ENCODE results near the gene SLC2A4. TPM values are rescaled to one million over a fixed set of nuclear protein-coding genes. Genes with fewer than 3 reads are reported as not detected.

SLC2A4 gene
- polyA plus RNA-seq, 1 donor: 1.1 TPM

GRCh38 chr17:7258731-7259554 lies 22.6 kb upstream of the SLC2A4 start:
- H3K27ac ChIP-seq (ENCODE audit: low read length): peak overlapping the region; percentile 98
- WGBS (ENCODE audit: insufficient coverage, low lambda C conversion rate): no CpG with 5 or more reads among the region's 7 CpGs
- H3K27me3 ChIP-seq (ENCODE audit: control insufficient read depth, insufficient read depth, low read length): peaks cover 26% of the 10 kb centered on the region
- peak; percentile 94 to 98 for DNase-seq
- H3K4me3 ChIP-seq (ENCODE audit: low read length): peak overlapping the region; percentile 99
- peaks cover 45% of the 10 kb centered on the region for H3K36me3 ChIP-seq (ENCODE audit: control insufficient read depth, insufficient read depth, low read length)
- H3K4me1 ChIP-seq (ENCODE audit: control insufficient read depth, insufficient read depth, low read length): peaks cover 45% of the 10 kb centered on the region
- H3K9me3 ChIP-seq (ENCODE audit: control insufficient read depth, low read depth, low read length): no peaks in the 10 kb centered on the region

DNA sequence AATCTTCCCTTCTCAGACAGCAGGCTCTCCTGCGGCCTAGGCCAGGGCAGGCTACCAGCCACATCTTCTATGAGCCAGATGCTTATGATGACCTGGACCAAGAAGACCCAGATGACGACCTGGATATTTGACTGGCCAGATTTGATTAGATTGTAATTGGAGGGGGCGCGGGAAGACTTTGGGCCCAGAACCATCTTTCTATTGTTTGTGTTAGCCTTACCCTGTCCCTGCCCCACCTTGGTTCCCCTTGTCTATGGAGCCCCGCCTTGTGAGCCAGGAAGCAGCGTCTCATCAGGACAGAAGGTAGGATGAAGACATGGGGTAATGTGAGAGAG lies 22.0 kb upstream of the SLC2A4 start:
- Histone ChIP-seq H3K36me3 (ENCODE audit: control insufficient read depth, insufficient read depth, low read length) (peaks cover 41% of the 10 kb centered on the region), H3K27me3 (ENCODE audit: control insufficient read depth, insufficient read depth, low read length) (peaks cover 27% of the 10 kb centered on the region), H3K27ac (ENCODE audit: low read length) (peak overlapping the region; percentile 98), H3K4me3 (ENCODE audit: low read length) (peak overlapping the region; percentile 99), H3K4me1 (ENCODE audit: control insufficient read depth, insufficient read depth, low read length) (peaks cover 45% of the 10 kb centered on the region), H3K9me3 (ENCODE audit: control insufficient read depth, low read depth, low read length) (no peaks in the 10 kb centered on the region)
- DNase-seq: no peak
- no CpG with 5 or more reads among the region's 6 CpGs for WGBS (ENCODE audit: insufficient coverage, low lambda C conversion rate)

DNA sequence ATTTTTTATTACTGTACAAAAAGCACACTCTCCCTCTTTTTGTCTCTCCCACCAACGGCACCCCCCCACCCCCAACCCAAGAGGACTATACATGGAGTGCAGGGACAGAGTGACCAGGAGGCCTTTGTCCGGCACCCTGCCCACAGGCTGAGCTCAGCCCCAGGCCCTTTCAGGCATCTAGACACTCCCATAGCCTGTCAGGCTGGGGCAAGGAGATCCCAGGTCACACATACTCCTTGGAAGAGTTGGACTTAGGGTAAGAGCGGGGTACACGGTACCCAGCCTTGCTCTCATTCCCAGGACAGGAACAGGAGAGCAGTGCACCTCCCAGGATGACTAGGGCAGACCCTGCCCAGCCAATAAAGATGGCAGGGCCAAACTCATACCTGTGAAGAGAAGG lies 21.4 kb upstream of the SLC2A4 start:
- peaks cover 28% of the 10 kb centered on the region for H3K27me3 ChIP-seq (ENCODE audit: control insufficient read depth, insufficient read depth, low read length)
- H3K27ac ChIP-seq (ENCODE audit: low read length): peak overlapping the region; percentile 98
- peaks cover 36% of the 10 kb centered on the region for H3K36me3 ChIP-seq (ENCODE audit: control insufficient read depth, insufficient read depth, low read length)
- WGBS (ENCODE audit: insufficient coverage, low lambda C conversion rate): no CpG with 5 or more reads among the region's 4 CpGs
- H3K4me1 ChIP-seq (ENCODE audit: control insufficient read depth, insufficient read depth, low read length): peaks cover 44% of the 10 kb centered on the region
- H3K9me3 ChIP-seq (ENCODE audit: control insufficient read depth, low read depth, low read length): no peaks in the 10 kb centered on the region
- DNase-seq: peak in 1 of 2 donors; percentile 38
- H3K4me3 ChIP-seq (ENCODE audit: low read length): peak overlapping the region; percentile 99

- Histone ChIP-seq H3K9me3 (ENCODE audit: control insufficient read depth, low read depth, low read length) (no peaks in the 10 kb centered on the region), H3K4me1 (ENCODE audit: control insufficient read depth, insufficient read depth, low read length) (peaks cover 44% of the 10 kb centered on the region), H3K27me3 (ENCODE audit: control insufficient read depth, insufficient read depth, low read length) (peaks cover 28% of the 10 kb centered on the region), H3K36me3 (ENCODE audit: control insufficient read depth, insufficient read depth, low read length) (peaks cover 32% of the 10 kb centered on the region), H3K27ac (ENCODE audit: low read length) (peak overlapping the region; percentile 98), H3K4me3 (ENCODE audit: low read length) (peak overlapping the region; percentile 99)
- peak; percentile 75 to 84 for DNase-seq
- no CpG with 5 or more reads among the region's 54 CpGs for WGBS (ENCODE audit: insufficient coverage, low lambda C conversion rate)
Observed at GRCh38 chr17:7260651-7261378, 20.7 kb upstream of the SLC2A4 start.

DNA sequence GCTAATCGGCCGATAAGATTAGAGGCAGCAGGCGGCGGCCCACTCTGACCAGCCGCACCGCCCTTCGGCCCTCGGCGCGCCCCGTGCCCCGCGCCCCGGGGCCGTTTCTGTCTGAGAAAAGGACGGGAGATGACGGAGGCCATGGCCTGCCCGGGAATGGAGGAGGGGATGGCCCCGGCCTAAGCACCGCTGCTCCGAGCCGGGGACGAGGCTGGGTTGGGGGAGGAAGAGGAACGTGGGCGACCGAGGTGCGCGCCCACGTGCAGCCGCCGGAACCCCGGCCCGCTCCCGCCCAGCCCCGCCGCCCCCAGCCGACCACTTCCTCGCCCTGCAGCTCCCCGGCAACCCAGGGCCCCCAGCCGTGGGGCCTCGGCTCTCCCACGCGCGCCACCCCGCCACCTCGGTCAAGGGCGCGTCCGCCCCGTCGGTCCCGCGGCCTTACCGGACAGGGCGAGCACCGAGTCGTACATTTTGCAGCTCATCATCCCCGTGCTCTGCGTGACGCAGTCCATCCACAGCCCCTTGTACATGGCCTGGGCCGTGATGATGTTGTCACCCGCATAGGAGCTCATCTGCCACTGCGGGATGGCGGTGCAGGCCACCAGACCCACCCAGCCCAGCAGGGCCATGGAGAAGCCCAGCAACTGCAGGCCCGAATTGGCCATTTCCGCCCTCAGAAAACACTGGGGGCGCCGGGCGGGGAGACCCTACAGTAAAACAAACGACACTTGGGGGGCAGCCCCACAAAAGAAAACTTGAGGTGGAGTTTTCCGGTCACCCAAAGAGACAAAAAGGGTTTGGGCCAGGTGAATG lies 19.9 kb upstream of the SLC2A4 start:
- peaks cover 44% of the 10 kb centered on the region for H3K4me1 ChIP-seq (ENCODE audit: control insufficient read depth, insufficient read depth, low read length)
- DNase-seq: peak in 1 of 2 donors; percentile 51
- H3K27me3 ChIP-seq (ENCODE audit: control insufficient read depth, insufficient read depth, low read length): peaks cover 28% of the 10 kb centered on the region
- H3K27ac ChIP-seq (ENCODE audit: low read length): peak overlapping the region; percentile 98
- no CpG with 5 or more reads among the region's 71 CpGs for WGBS (ENCODE audit: insufficient coverage, low lambda C conversion rate)
- H3K9me3 ChIP-seq (ENCODE audit: control insufficient read depth, low read depth, low read length): no peaks in the 10 kb centered on the region
- H3K4me3 ChIP-seq (ENCODE audit: low read length): peak overlapping the region; percentile 99
- H3K36me3 ChIP-seq (ENCODE audit: control insufficient read depth, insufficient read depth, low read length): peaks cover 25% of the 10 kb centered on the region

- H3K27me3 ChIP-seq (ENCODE audit: control insufficient read depth, insufficient read depth, low read length): peaks cover 28% of the 10 kb centered on the region
Observed at GRCh38 chr17:7262192-7262934, 19.2 kb upstream of the SLC2A4 start, which contains the start of gene CLDN7. Gene CLDN7 (minus strand): TSS chr17:7262478. CDS start chr17:7262043, 435 bp downstream.

DNA sequence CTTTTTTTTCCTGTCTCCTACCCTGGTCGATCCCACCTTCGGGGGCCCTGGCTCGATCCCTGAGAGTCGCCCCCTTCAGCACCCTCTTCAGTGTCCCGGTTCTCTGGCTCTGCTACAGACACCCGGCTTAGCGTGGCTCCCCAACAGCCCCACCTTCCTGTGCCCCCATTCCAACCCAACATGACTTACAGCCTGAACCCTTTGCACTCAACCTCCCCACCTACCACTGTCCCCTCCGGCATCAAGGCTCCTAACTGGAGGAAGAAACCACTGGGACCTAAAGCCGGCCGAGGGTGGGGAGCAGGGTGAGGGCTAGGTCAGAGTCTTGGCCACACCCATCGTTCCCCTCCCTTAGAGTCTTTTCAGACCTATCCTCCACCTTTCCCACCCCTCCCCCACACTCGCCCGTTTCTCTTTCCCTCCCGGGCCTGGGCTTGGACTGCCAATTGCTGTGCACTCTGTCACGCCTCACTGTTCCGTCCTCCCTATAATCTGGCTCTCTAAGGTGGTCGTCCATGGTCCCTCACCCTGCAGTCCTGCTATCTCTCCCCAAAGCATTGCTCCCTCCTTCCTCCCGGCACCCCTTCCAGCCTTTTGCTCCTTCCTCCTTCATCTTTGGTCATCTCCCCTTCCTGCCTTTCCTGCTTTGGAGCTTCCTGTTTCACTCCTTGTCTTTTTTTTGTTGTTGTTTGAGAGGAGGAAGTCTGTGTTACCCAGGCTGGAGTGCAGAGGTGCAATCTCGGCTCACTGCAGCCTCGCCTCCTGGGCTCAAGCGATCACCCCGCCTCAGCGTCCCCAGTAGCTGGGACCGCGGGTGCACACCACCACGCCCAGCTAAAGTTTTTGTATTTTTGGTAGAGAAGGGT lies 18.4 kb upstream of the SLC2A4 start:
- H3K4me1 ChIP-seq (ENCODE audit: control insufficient read depth, insufficient read depth, low read length): peaks cover 29% of the 10 kb centered on the region
- H3K36me3 ChIP-seq (ENCODE audit: control insufficient read depth, insufficient read depth, low read length): peaks cover 13% of the 10 kb centered on the region
- H3K27ac ChIP-seq (ENCODE audit: low read length): peak overlapping the region; percentile 97
- H3K9me3 ChIP-seq (ENCODE audit: control insufficient read depth, low read depth, low read length): no peaks in the 10 kb centered on the region
- peaks cover 28% of the 10 kb centered on the region for H3K27me3 ChIP-seq (ENCODE audit: control insufficient read depth, insufficient read depth, low read length)
- DNase-seq: peak; percentile 84 to 93
- H3K4me3 ChIP-seq (ENCODE audit: low read length): peak overlapping the region; percentile 99
- WGBS (ENCODE audit: insufficient coverage, low lambda C conversion rate): 0% methylated on average over 2 of the region's 26 CpGs

More at GRCh38 chr17:7262192-7262934, 19.2 kb upstream of the SLC2A4 start, which contains the start of gene CLDN7:
- WGBS (ENCODE audit: insufficient coverage, low lambda C conversion rate): no CpG with 5 or more reads among the region's 64 CpGs
- no peaks in the 10 kb centered on the region for H3K9me3 ChIP-seq (ENCODE audit: control insufficient read depth, low read depth, low read length)
- peak; percentile 95 to 98 for DNase-seq
- peak within 1 kb of the TSS; percentile 99 for H3K4me3 ChIP-seq (ENCODE audit: low read length)
- H3K4me1 ChIP-seq (ENCODE audit: control insufficient read depth, insufficient read depth, low read length): peaks cover 37% of the 10 kb centered on the region
- peak within 1 kb of the TSS; percentile 98 for H3K27ac ChIP-seq (ENCODE audit: low read length)
- peaks cover 18% of the 10 kb centered on the region for H3K36me3 ChIP-seq (ENCODE audit: control insufficient read depth, insufficient read depth, low read length)

- DNase-seq: peak; percentile 27 to 74
- Histone ChIP-seq H3K27me3 (ENCODE audit: control insufficient read depth, insufficient read depth, low read length) (peaks cover 28% of the 10 kb centered on the region), H3K4me1 (ENCODE audit: control insufficient read depth, insufficient read depth, low read length) (peaks cover 24% of the 10 kb centered on the region), H3K4me3 (ENCODE audit: low read length) (peak overlapping the region; percentile 99), H3K27ac (ENCODE audit: low read length) (peak overlapping the region; percentile 97), H3K9me3 (ENCODE audit: control insufficient read depth, low read depth, low read length) (no peaks in the 10 kb centered on the region), H3K36me3 (ENCODE audit: control insufficient read depth, insufficient read depth, low read length) (peaks cover 13% of the 10 kb centered on the region)
- WGBS (ENCODE audit: insufficient coverage, low lambda C conversion rate): 0% methylated on average over 1 of the region's 4 CpGs
Observed at GRCh38 chr17:7263801-7264078, 17.8 kb upstream of the SLC2A4 start.

- Histone ChIP-seq H3K9me3 (ENCODE audit: control insufficient read depth, low read depth, low read length) (no peaks in the 10 kb centered on the region), H3K4me3 (ENCODE audit: low read length) (no peak overlapping the region), H3K27ac (ENCODE audit: low read length) (no peak overlapping the region), H3K36me3 (ENCODE audit: control insufficient read depth, insufficient read depth, low read length) (no peaks in the 10 kb centered on the region), H3K4me1 (ENCODE audit: control insufficient read depth, insufficient read depth, low read length) (peaks cover 15% of the 10 kb centered on the region), H3K27me3 (ENCODE audit: control insufficient read depth, insufficient read depth, low read length) (peaks cover 20% of the 10 kb centered on the region)
- no peak for DNase-seq
- WGBS (ENCODE audit: insufficient coverage, low lambda C conversion rate): 20% methylated on average over 1 of the region's 1 CpG
Observed at GRCh38 chr17:7266784-7267183, 14.7 kb upstream of the SLC2A4 start.
